NT2/D1 (cell line): ENCODE results near the gene MUTYH.
A peak's percentile ranks its signal among the peaks of the same experiment; 100 is the strongest.
"Not testable (repeated sequence)": the region's sequence is repeated elsewhere in the genome, so short reads cannot be mapped to it uniquely, and the experiment has no call there.

ENCODE experiments used
- DNase-seq: peaks from one replicate; pipeline ENCODE4 v3.0.0-alpha.2; 2011; ENCODE audit warnings: low read depth, low spot score
- H3K27me3 ChIP-seq: 2 replicates; pipeline ENCODE4 v1.6.0; 2011; ENCODE audit warnings: mild to moderate bottlenecking; ENCODE audit not compliant: insufficient read length, insufficient read depth
- H3K36me3 ChIP-seq: 2 replicates; pipeline ENCODE4 v1.6.1; 2011; ENCODE audit warnings: mild to moderate bottlenecking, low read length, mixed read lengths; ENCODE audit not compliant: insufficient read depth, insufficient read length
- H3K4me1 ChIP-seq: 2 replicates; pipeline ENCODE4 v1.5.1; 2011; ENCODE audit not compliant: insufficient read depth, insufficient read length
- H3K4me3 ChIP-seq: 2 replicates; pipeline ENCODE4 v1.5.1; 2011; ENCODE audit warnings: low read depth; ENCODE audit not compliant: insufficient read length
- H3K9ac ChIP-seq: 2 replicates; pipeline ENCODE4 v1.6.0; 2011; ENCODE audit warnings: low read depth; ENCODE audit not compliant: insufficient read length
- H3K9me3 ChIP-seq: 2 replicates; pipeline ENCODE4 v1.5.1; 2011; ENCODE audit warnings: mild to moderate bottlenecking, low read length; ENCODE audit not compliant: insufficient read depth
- SUZ12 ChIP-seq: IDR thresholded peaks from 2 replicates; pipeline ENCODE4 v1.6.1; 2011; ENCODE audit not compliant: insufficient read length, insufficient read depth; ENCODE audit errors: extremely low read depth
- YY1 ChIP-seq: IDR thresholded peaks from 2 replicates; pipeline ENCODE4 v1.6.1; 2011; ENCODE audit not compliant: insufficient read length, insufficient read depth
- ZNF274 ChIP-seq: IDR thresholded peaks from 2 replicates; pipeline ENCODE4 v1.6.1; 2011; ENCODE audit warnings: mild to moderate bottlenecking, low read depth, low read length

The MUTYH gene

GRCh38 chr1:45379524-45379923 is 39.3 kb upstream of the MUTYH start:
- TF ChIP-seq ZNF274 (no peak), SUZ12 (no peak)
- Histone ChIP-seq H3K4me3 (no peak overlapping the region), H3K9ac (no peak overlapping the region), H3K9me3 (no peaks in the 10 kb centered on the region), H3K4me1 (no peaks in the 10 kb centered on the region), H3K27me3 (no peaks in the 10 kb centered on the region), H3K36me3 (no peaks in the 10 kb centered on the region)
- DNase-seq, result no peak

GRCh38 chr1:45378184-45378583 is 37.9 kb upstream of the MUTYH start:
- TF ChIP-seq SUZ12, result no peak
- no peak for TF ChIP-seq ZNF274
- no peak for TF ChIP-seq YY1
- H3K36me3 ChIP-seq, result no peaks in the 10 kb centered on the region

GRCh38 chr1:45375104-45376090 is 35.2 kb upstream of the MUTYH start:
- Histone ChIP-seq H3K27me3 (no peaks in the 10 kb centered on the region), H3K9me3 (no peaks in the 10 kb centered on the region), H3K9ac (no peak overlapping the region), H3K36me3 (no peaks in the 10 kb centered on the region), H3K4me1 (no peaks in the 10 kb centered on the region), H3K4me3 (no peak overlapping the region)
- no peak for DNase-seq
- TF ChIP-seq ZNF274 (no peak), YY1 (no peak), SUZ12 (no peak)

More at GRCh38 chr1:45378184-45378583, 37.9 kb upstream of the MUTYH start:
- H3K9me3 ChIP-seq, result no peaks in the 10 kb centered on the region
- no peaks in the 10 kb centered on the region for H3K4me1 ChIP-seq
- no peaks in the 10 kb centered on the region for H3K27me3 ChIP-seq
- H3K4me3 ChIP-seq, result no peak overlapping the region
- no peak for DNase-seq
- no peak overlapping the region for H3K9ac ChIP-seq

- no peaks in the 10 kb centered on the region for H3K4me1 ChIP-seq
- no peaks in the 10 kb centered on the region for H3K27me3 ChIP-seq
- H3K9ac ChIP-seq, result no peak overlapping the region
- no peaks in the 10 kb centered on the region for H3K9me3 ChIP-seq
- no peak overlapping the region for H3K4me3 ChIP-seq
- H3K36me3 ChIP-seq, result no peaks in the 10 kb centered on the region
- DNase-seq, result no peak
- TF ChIP-seq YY1 (no peak), SUZ12 (no peak), ZNF274 (no peak)
These were observed 33.3 kb upstream of the MUTYH start for GRCh38 chr1:45373573-45373972.

- Histone ChIP-seq H3K36me3 (no peaks in the 10 kb centered on the region), H3K27me3 (no peaks in the 10 kb centered on the region), H3K4me1 (no peaks in the 10 kb centered on the region), H3K9me3 (no peaks in the 10 kb centered on the region), H3K4me3 (no peak overlapping the region), H3K9ac (no peak overlapping the region)
- no peak for DNase-seq
- TF ChIP-seq ZNF274, result no peak
These were observed 30.3 kb upstream of the MUTYH start for GRCh38 chr1:45370575-45370974.

- Histone ChIP-seq H3K9me3 (no peaks in the 10 kb centered on the region), H3K27me3 (no peaks in the 10 kb centered on the region), H3K9ac (no peak overlapping the region), H3K4me3 (no peak overlapping the region), H3K36me3 (no peaks in the 10 kb centered on the region), H3K4me1 (no peaks in the 10 kb centered on the region)
- TF ChIP-seq YY1, result no peak
- no peak for TF ChIP-seq SUZ12
- TF ChIP-seq ZNF274, result no peak
- no peak for DNase-seq
These were observed 24.8 kb upstream of the MUTYH start for GRCh38 chr1:45365051-45365450.

- no peaks in the 10 kb centered on the region for H3K36me3 ChIP-seq
These were observed 24.1 kb upstream of the MUTYH start for GRCh38 chr1:45364294-45364693.

GRCh38 chr1:45360981-45361380 is 20.7 kb upstream of the MUTYH start:
- H3K36me3 ChIP-seq, H3K4me1 ChIP-seq, H3K9ac ChIP-seq, H3K9me3 ChIP-seq, H3K27me3 ChIP-seq, H3K4me3 ChIP-seq: not testable (repeated sequence)
- peak; percentile 62 for DNase-seq

More at GRCh38 chr1:45364294-45364693, 24.1 kb upstream of the MUTYH start:
- Histone ChIP-seq H3K4me1 (no peaks in the 10 kb centered on the region), H3K27me3 (no peaks in the 10 kb centered on the region), H3K9ac (no peak overlapping the region), H3K4me3 (no peak overlapping the region), H3K9me3 (no peaks in the 10 kb centered on the region)
- TF ChIP-seq ZNF274 (no peak), YY1 (no peak), SUZ12 (no peak)
- DNase-seq, result no peak
